GM12865 (cell line): ENCODE measurements around the gene ELK1.
"Not testable (repeated sequence)": the region's sequence is repeated elsewhere in the genome, so short reads cannot be mapped to it uniquely, and the experiment has no call there.

Experiments used
- DNase-seq: peaks from one replicate; pipeline ENCODE4 v3.0.0; 2010; ENCODE audit warnings: low read depth
- H3K4me3 ChIP-seq: 2 replicates; pipeline ENCODE4 v1.5.1; 2011; ENCODE audit warnings: mild to moderate bottlenecking, low read depth, low read length, control low read depth
- TF ChIP-seq, protein P1 (sequence below): IDR thresholded peaks from 2 replicates; pipeline ENCODE4 v1.5.1; 2011; ENCODE audit warnings: low read length, control low read depth, low read depth, inconsistent platforms; ENCODE audit not compliant: insufficient read depth; ENCODE audit errors: missing control alignments

ELK1 gene

DNA sequence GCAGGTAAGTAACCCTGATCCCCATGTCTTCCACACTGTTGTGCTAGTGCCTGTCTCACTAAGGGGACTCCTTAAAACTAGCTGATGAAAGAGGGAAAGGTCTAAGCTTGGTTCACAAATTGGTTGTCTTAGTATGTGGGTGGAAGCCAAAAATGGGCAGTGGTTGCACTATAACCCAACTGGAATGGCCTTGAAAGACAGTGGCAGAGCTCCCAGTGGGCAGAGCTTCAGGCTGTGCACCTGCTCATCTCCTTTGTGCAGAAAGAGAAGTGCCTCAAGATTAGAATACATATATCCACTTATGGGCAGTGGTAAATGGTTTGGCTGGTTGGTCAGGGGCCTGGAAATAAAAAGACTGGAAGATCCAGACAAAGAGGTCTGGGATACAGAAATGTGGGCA lies 37.9 kb downstream of the ELK1 start:
- TF ChIP-seq, protein P1, sequence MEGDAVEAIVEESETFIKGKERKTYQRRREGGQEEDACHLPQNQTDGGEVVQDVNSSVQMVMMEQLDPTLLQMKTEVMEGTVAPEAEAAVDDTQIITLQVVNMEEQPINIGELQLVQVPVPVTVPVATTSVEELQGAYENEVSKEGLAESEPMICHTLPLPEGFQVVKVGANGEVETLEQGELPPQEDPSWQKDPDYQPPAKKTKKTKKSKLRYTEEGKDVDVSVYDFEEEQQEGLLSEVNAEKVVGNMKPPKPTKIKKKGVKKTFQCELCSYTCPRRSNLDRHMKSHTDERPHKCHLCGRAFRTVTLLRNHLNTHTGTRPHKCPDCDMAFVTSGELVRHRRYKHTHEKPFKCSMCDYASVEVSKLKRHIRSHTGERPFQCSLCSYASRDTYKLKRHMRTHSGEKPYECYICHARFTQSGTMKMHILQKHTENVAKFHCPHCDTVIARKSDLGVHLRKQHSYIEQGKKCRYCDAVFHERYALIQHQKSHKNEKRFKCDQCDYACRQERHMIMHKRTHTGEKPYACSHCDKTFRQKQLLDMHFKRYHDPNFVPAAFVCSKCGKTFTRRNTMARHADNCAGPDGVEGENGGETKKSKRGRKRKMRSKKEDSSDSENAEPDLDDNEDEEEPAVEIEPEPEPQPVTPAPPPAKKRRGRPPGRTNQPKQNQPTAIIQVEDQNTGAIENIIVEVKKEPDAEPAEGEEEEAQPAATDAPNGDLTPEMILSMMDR, result no peak
- no peak overlapping the region for H3K4me3 ChIP-seq
- DNase-seq, result no peak

- DNase-seq, result no peak
- TF ChIP-seq, protein P1, result no peak
- no peak overlapping the region for H3K4me3 ChIP-seq
Measured at GRCh38 chrX:47611926-47612325, 38.4 kb downstream of the ELK1 start.

DNA sequence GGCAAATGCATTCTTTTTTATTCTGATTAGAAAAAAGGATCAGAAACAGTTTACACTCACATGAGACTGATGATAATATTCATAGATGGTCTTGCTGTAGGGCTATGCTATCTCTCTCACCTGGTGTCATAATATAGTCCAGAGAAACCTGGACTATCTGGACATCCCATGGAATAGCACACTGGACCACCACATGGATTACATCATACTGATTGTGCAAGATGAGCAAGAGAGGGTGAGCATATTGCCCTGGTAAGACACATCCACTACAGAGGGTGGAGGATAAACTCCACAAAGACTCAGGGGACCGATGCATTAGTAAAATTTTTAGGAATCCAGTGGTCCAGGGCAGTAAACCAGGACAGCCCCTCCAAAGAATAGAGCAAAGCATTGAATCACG lies 38.9 kb downstream of the ELK1 start:
- no peak overlapping the region for H3K4me3 ChIP-seq
- TF ChIP-seq, protein P1, result no peak
- DNase-seq, result no peak

GRCh38 chrX:47610511-47610910 lies 39.9 kb downstream of the ELK1 start:
- TF ChIP-seq, protein P1, result no peak
- no peak for DNase-seq
- H3K4me3 ChIP-seq, result no peak overlapping the region

GRCh38 chrX:47608130-47608810 lies 42.1 kb downstream of the ELK1 start:
- TF ChIP-seq, protein P1, result no peak
- no peak for DNase-seq
- H3K4me3 ChIP-seq, result no peak overlapping the region

- H3K4me3 ChIP-seq, result no peak overlapping the region
- TF ChIP-seq, protein P1, result no peak
- no peak for DNase-seq
Measured at GRCh38 chrX:47607091-47607490, 43.3 kb downstream of the ELK1 start.

DNA sequence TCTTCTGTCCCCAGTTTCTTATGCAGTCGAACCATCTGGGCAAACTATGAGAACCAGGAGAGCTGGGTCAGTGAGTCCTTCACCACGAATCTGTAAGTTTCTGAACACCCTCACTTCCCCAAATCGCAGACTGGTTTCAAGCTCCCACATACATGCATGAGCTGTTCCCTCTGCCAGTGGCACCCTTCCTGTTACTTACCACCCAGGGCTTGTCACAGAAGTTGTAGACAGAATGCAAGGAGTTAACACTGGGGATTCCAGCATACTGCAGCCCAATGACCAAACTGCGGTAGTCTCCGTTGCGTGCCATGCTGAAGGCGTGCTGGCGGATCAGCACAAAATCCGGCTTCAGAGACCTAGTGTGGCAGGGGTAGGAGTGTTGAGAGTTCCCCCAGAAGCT lies 45.3 kb downstream of the ELK1 start:
- TF ChIP-seq, protein P1, result no peak
- no peak for DNase-seq

GRCh38 chrX:47603125-47603524 lies 47.2 kb downstream of the ELK1 start:
- not testable (repeated sequence) for H3K4me3 ChIP-seq, DNase-seq

More for the DNA sequence above, 45.3 kb downstream of the ELK1 start:
- H3K4me3 ChIP-seq, result no peak overlapping the region
